Thymus (tissue), 11 donors: ENCODE results near the gene PDZD2. TPM values are rescaled to one million over a fixed set of nuclear protein-coding genes. Genes with fewer than 3 reads are reported as not detected.
"Not testable (repeated sequence)": the region's sequence is repeated elsewhere in the genome, so short reads cannot be mapped to it uniquely, and the experiment has no call there.

Experiments used
- DNase-seq, 9 donors: peaks; one replicate each; pipeline ENCODE4 v3.0.0-alpha.2; 2013; ENCODE audit warnings: low spot score in 9 of 9, low read depth in 6 of 9, missing footprints in 1 of 9
- H3K27ac ChIP-seq, 2 donors: one replicate each; pipeline ENCODE4 v1.5.1; 2013; ENCODE audit warnings: control low read depth in 1 of 2, low read depth in 1 of 2, low read length in 1 of 2, mild to moderate bottlenecking in 1 of 2, moderate library complexity in 1 of 2
- H3K27me3 ChIP-seq, 2 donors: one replicate each; pipeline ENCODE4 v1.5.1; 2013; ENCODE audit warnings: low read length in 1 of 2; ENCODE audit not compliant: control insufficient read depth in 2 of 2, insufficient read depth in 1 of 2
- H3K36me3 ChIP-seq, 2 donors: one replicate each; pipeline ENCODE4 v1.5.1; 2013; ENCODE audit warnings: low read length in 1 of 2, mild to moderate bottlenecking in 1 of 2, moderate library complexity in 1 of 2; ENCODE audit not compliant: control insufficient read depth in 2 of 2, insufficient read depth in 2 of 2
- H3K4me1 ChIP-seq, 2 donors: one replicate each; pipeline ENCODE4 v1.5.1; 2013; ENCODE audit warnings: low read length in 2 of 2; ENCODE audit not compliant: control insufficient read depth in 2 of 2, insufficient read depth in 2 of 2
- H3K4me3 ChIP-seq, 2 donors: one replicate each; pipeline ENCODE4 v1.5.1; 2013; ENCODE audit warnings: low read length in 2 of 2, control low read depth in 1 of 2, mild to moderate bottlenecking in 1 of 2
- H3K9me3 ChIP-seq, 2 donors: one replicate each; pipeline ENCODE4 v1.5.1; 2013; ENCODE audit warnings: low read length in 1 of 2, mild to moderate bottlenecking in 1 of 2; ENCODE audit not compliant: control insufficient read depth in 2 of 2, insufficient read depth in 1 of 2
- WGBS: extraction: QIAGEN DNeasy Blood & Tissue Kit; methylation state at CpG from one replicate; pipeline ENCODE4 v1.1.7; 2013; 5-methylcytosine and 5-hydroxymethylcytosine counted together
- polyA plus RNA-seq: library from polyadenylated mRNA; stranded (reverse); fragments of 200-250 nt; gene quantifications from one replicate; pipeline ENCODE4 v1.2.3, GENCODE V29; 2013
- total RNA-seq: library from RNA; stranded (reverse); fragments of 120-200 nt; gene quantifications from one replicate; pipeline ENCODE4 v1.2.4, GENCODE V29; 2013
- donor health status: healthy.

The PDZD2 gene
- total and polyA plus RNA-seq, 2 donors = 4.4 to 6.8 TPM

GRCh38 chr5:32027093-32027716 is 388.3 kb downstream of the PDZD2 start:
- H3K9me3 ChIP-seq = no peaks in the 10 kb centered on the region
- WGBS = 80% methylated on average over 14 of the region's 14 CpGs
- no peaks in the 10 kb centered on the region for H3K27me3 ChIP-seq
- peaks cover 0 to 8% of the 10 kb centered on the region in 2 donors for H3K4me1 ChIP-seq
- H3K36me3 ChIP-seq = no peaks in the 10 kb centered on the region
- DNase-seq = no peak
- H3K4me3 ChIP-seq = no peak overlapping the region
- H3K27ac ChIP-seq = peak overlapping the region; percentile 30 to 74

- WGBS = 69% methylated on average over 10 of the region's 10 CpGs
- DNase-seq = peak in 1 of 9 donors; percentile 40
- no peaks in the 10 kb centered on the region for H3K9me3 ChIP-seq
- peaks cover 0 to 8% of the 10 kb centered on the region in 2 donors for H3K4me1 ChIP-seq
- H3K27ac ChIP-seq = peak overlapping the region in 1 of 2 donors; percentile 32
- H3K36me3 ChIP-seq = no peaks in the 10 kb centered on the region
- H3K27me3 ChIP-seq = no peaks in the 10 kb centered on the region
- no peak overlapping the region for H3K4me3 ChIP-seq
Observed at GRCh38 chr5:32027717-32028458, 389.0 kb downstream of the PDZD2 start.

- H3K4me3 ChIP-seq = no peak overlapping the region
- peak overlapping the region in 1 of 2 donors; percentile 3 for H3K27ac ChIP-seq
- 90% methylated on average over 2 of the region's 2 CpGs for whole genome bisulfite sequencing
- no peaks in the 10 kb centered on the region for H3K27me3 ChIP-seq
- DNase-seq = no peak
- H3K4me1 ChIP-seq = peaks cover 0 to 8% of the 10 kb centered on the region in 2 donors
- no peaks in the 10 kb centered on the region for H3K36me3 ChIP-seq
- H3K9me3 ChIP-seq = no peaks in the 10 kb centered on the region
Observed at GRCh38 chr5:32029261-32029660, 390.3 kb downstream of the PDZD2 start.

- no peak overlapping the region for H3K4me3 ChIP-seq
- no peaks in the 10 kb centered on the region for H3K27me3 ChIP-seq
- 95% methylated on average over 4 of the region's 4 CpGs for WGBS
- no peaks in the 10 kb centered on the region for H3K36me3 ChIP-seq
- peaks cover 0 to 8% of the 10 kb centered on the region in 2 donors for H3K4me1 ChIP-seq
- H3K27ac ChIP-seq = peak overlapping the region in 1 of 2 donors; percentile 3
- DNase-seq = no peak
- H3K9me3 ChIP-seq = no peaks in the 10 kb centered on the region
Observed at GRCh38 chr5:32029781-32030180, 390.9 kb downstream of the PDZD2 start.

- Histone ChIP-seq H3K27ac (no peak overlapping the region), H3K4me3 (no peak overlapping the region), H3K4me1 (peaks cover 0 to 8% of the 10 kb centered on the region in 2 donors), H3K36me3 (no peaks in the 10 kb centered on the region), H3K27me3 (no peaks in the 10 kb centered on the region), H3K9me3 (no peaks in the 10 kb centered on the region)
- 91% methylated on average over 3 of the region's 3 CpGs for WGBS
- DNase-seq = no peak
Observed at GRCh38 chr5:32030222-32030621, 391.3 kb downstream of the PDZD2 start.

GRCh38 chr5:32030686-32031085 is 391.8 kb downstream of the PDZD2 start:
- Histone ChIP-seq H3K27ac (no peak overlapping the region), H3K36me3 (no peaks in the 10 kb centered on the region), H3K27me3 (no peaks in the 10 kb centered on the region), H3K4me1 (peaks cover 0 to 8% of the 10 kb centered on the region in 2 donors), H3K9me3 (no peaks in the 10 kb centered on the region), H3K4me3 (no peak overlapping the region)
- WGBS = 98% methylated on average over 5 of the region's 5 CpGs
- no peak for DNase-seq

GRCh38 chr5:32031089-32031488 is 392.2 kb downstream of the PDZD2 start:
- no peak overlapping the region for H3K27ac ChIP-seq

GRCh38 chr5:32038523-32038922 is 399.6 kb downstream of the PDZD2 start:
- H3K27me3 ChIP-seq = no peaks in the 10 kb centered on the region
- WGBS = 96% methylated on average over 2 of the region's 2 CpGs
- no peak for DNase-seq
- H3K36me3 ChIP-seq = no peaks in the 10 kb centered on the region
- no peak overlapping the region for H3K4me3 ChIP-seq
- H3K4me1 ChIP-seq = peaks cover 0 to 4% of the 10 kb centered on the region in 2 donors
- peaks cover 0 to 13% of the 10 kb centered on the region in 2 donors for H3K9me3 ChIP-seq
- no peak overlapping the region for H3K27ac ChIP-seq

More at GRCh38 chr5:32031089-32031488, 392.2 kb downstream of the PDZD2 start:
- H3K36me3 ChIP-seq = no peaks in the 10 kb centered on the region
- WGBS = 98% methylated on average over 4 of the region's 4 CpGs
- no peak overlapping the region for H3K4me3 ChIP-seq
- H3K27me3 ChIP-seq = no peaks in the 10 kb centered on the region
- DNase-seq = no peak
- H3K4me1 ChIP-seq = peaks cover 0 to 8% of the 10 kb centered on the region in 2 donors
- H3K9me3 ChIP-seq = no peaks in the 10 kb centered on the region

- H3K36me3 ChIP-seq, DNase-seq, H3K27me3 ChIP-seq, H3K4me3 ChIP-seq, H3K27ac ChIP-seq, H3K4me1 ChIP-seq: not testable (repeated sequence)
- WGBS = 98% methylated on average over 22 of the region's 22 CpGs
- peaks cover 0 to 13% of the 10 kb centered on the region in 2 donors for H3K9me3 ChIP-seq
Observed at GRCh38 chr5:32039133-32039532, 400.2 kb downstream of the PDZD2 start.
